NCI-H1417 treated with DMSO at 0.1 percent for 48 hours (cell line): Measurements from ENCODE around the gene B3GLCT.
"Not testable (repeated sequence)": the region's sequence is repeated elsewhere in the genome, so short reads cannot be mapped to it uniquely, and the experiment has no call there.

ENCODE experiments used
- DNase-seq: peaks from one replicate; lab custom pipeline; 2025; lab: John Stamatoyannopoulos, UW

B3GLCT gene

GRCh38 chr13:31282741-31283455, 83.1 kb downstream of the B3GLCT start:
- no peak for DNase-seq

GRCh38 chr13:31286930-31287329, 87.2 kb downstream of the B3GLCT start:
- DNase-seq: no peak

GRCh38 chr13:31301119-31301518, 101.3 kb downstream of the B3GLCT start:
- DNase-seq: no peak

GRCh38 chr13:31310356-31310755, 110.6 kb downstream of the B3GLCT start:
- no peak for DNase-seq

GRCh38 chr13:31310786-31311185, 111.0 kb downstream of the B3GLCT start:
- DNase-seq: no peak

GRCh38 chr13:31311921-31312320, 112.1 kb downstream of the B3GLCT start:
- no peak for DNase-seq

GRCh38 chr13:31314961-31315360, 115.2 kb downstream of the B3GLCT start:
- DNase-seq: no peak

- DNase-seq: no peak
Observed at GRCh38 chr13:31320946-31321345, 121.2 kb downstream of the B3GLCT start.

GRCh38 chr13:31321457-31321856, 121.7 kb downstream of the B3GLCT start:
- no peak for DNase-seq

- no peak for DNase-seq
Observed at GRCh38 chr13:31322026-31322425, 122.3 kb downstream of the B3GLCT start.

- DNase-seq: no peak
Observed at GRCh38 chr13:31322702-31323405, 123.1 kb downstream of the B3GLCT start.

- no peak for DNase-seq
Observed at GRCh38 chr13:31327182-31327860, 127.5 kb downstream of the B3GLCT start.

GRCh38 chr13:31328549-31329235, 128.9 kb downstream of the B3GLCT start:
- no peak for DNase-seq

- no peak for DNase-seq
Observed at GRCh38 chr13:31330236-31330635, 130.5 kb downstream of the B3GLCT start.

GRCh38 chr13:31331068-31331467, 131.3 kb downstream of the B3GLCT start:
- no peak for DNase-seq

- no peak for DNase-seq
Observed at GRCh38 chr13:31334547-31334946, 134.8 kb downstream of the B3GLCT start.

- no peak for DNase-seq
Observed at GRCh38 chr13:31334994-31335557, 135.3 kb downstream of the B3GLCT start.

- not testable (repeated sequence) for DNase-seq
Observed at GRCh38 chr13:31339616-31340015, 139.8 kb downstream of the B3GLCT start.

GRCh38 chr13:31340848-31341247, 141.1 kb downstream of the B3GLCT start:
- DNase-seq: not testable (repeated sequence)

- no peak for DNase-seq
Observed at GRCh38 chr13:31346891-31347290, 147.1 kb downstream of the B3GLCT start.

- DNase-seq: no peak
Observed at GRCh38 chr13:31349156-31349555, 149.4 kb downstream of the B3GLCT start.

- no peak for DNase-seq
Observed at GRCh38 chr13:31350560-31350959, 150.8 kb downstream of the B3GLCT start.
